ENCODE results near the gene STX10.
"Not testable (repeated sequence)": the region's sequence is repeated elsewhere in the genome, so short reads cannot be mapped to it uniquely, and the experiment has no call there.

The STX10 gene

DNA sequence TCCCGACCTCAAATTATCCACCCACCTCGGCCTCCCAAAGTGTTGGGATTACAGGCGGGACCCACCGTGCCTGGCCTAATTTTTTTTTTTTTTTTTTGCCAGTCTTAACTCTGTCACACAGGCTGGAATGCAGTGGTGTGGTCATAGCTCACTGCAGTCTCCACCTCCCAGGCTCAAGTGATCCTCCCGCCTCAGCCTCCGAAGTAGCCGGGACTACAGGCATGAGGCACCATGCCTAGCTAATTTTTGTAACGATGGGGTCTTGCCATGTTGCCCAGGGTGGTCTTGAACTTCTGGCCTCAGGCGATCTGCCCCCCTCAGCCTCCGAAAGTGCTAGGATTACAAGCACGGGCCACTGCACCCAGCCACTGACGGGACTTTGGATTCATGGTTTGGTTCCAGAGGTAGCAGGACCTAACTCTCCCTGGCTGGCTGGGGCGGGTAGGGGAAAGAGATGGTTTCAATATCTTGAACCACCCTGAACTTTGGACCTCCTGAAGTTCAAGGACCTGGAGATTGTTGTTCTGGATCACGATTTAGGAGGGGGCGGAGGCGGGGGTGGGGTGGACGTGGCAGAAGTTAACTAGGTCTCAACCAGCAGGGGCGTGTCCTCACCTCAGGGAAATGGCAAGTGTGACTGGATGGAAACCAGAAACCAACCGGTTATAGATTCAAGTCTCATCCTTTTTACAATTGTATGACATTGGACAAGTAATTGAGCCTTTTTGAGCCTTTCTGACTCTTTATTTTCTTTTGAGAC lies 40.8 kb upstream of the STX10 start:
- H3K9ac ChIP-seq (ENCODE audit: low read length) = no peak overlapping the region
- no peaks in the 10 kb centered on the region for H3K36me3 ChIP-seq (ENCODE audit: insufficient read depth, low read length)
- no peak overlapping the region for H3K4me3 ChIP-seq (ENCODE audit: low read depth, low read length, poor library complexity, severe bottlenecking)
- no peaks in the 10 kb centered on the region for H3K9me3 ChIP-seq (ENCODE audit: low read length)
- no peaks in the 10 kb centered on the region for H3K79me2 ChIP-seq (ENCODE audit: insufficient read depth, low read length)
- no peaks in the 10 kb centered on the region for H3F3A ChIP-seq (ENCODE audit: insufficient read depth, low read length)
- no peak overlapping the region for H3K27ac ChIP-seq (ENCODE audit: low read depth, low read length, poor library complexity, severe bottlenecking)
- no peak overlapping the region for H3K4me2 ChIP-seq (ENCODE audit: low read length)
- H3K4me1 ChIP-seq (ENCODE audit: insufficient read depth, low read length, severe bottlenecking) = no peaks in the 10 kb centered on the region
- H3K9me2 ChIP-seq (ENCODE audit: low read depth, low read length) = no peaks in the 10 kb centered on the region
- TF ChIP-seq, protein P1, sequence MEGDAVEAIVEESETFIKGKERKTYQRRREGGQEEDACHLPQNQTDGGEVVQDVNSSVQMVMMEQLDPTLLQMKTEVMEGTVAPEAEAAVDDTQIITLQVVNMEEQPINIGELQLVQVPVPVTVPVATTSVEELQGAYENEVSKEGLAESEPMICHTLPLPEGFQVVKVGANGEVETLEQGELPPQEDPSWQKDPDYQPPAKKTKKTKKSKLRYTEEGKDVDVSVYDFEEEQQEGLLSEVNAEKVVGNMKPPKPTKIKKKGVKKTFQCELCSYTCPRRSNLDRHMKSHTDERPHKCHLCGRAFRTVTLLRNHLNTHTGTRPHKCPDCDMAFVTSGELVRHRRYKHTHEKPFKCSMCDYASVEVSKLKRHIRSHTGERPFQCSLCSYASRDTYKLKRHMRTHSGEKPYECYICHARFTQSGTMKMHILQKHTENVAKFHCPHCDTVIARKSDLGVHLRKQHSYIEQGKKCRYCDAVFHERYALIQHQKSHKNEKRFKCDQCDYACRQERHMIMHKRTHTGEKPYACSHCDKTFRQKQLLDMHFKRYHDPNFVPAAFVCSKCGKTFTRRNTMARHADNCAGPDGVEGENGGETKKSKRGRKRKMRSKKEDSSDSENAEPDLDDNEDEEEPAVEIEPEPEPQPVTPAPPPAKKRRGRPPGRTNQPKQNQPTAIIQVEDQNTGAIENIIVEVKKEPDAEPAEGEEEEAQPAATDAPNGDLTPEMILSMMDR (IDR thresholded peaks at IDR 0.05; ENCODE audit: low read length) = no peak
- no peak for TF ChIP-seq EZH2 (IDR thresholded peaks at IDR 0.05; ENCODE audit: borderline replicate concordance, low read length)
- H2AFZ ChIP-seq (ENCODE audit: low read length) = no peak overlapping the region
- H3K27me3 ChIP-seq (ENCODE audit: insufficient read depth, low read length) = no peaks in the 10 kb centered on the region; the same call in 1 of the 2 replicates
- H4K20me1 ChIP-seq (ENCODE audit: insufficient read depth, low read length) = no peaks in the 10 kb centered on the region

DNA sequence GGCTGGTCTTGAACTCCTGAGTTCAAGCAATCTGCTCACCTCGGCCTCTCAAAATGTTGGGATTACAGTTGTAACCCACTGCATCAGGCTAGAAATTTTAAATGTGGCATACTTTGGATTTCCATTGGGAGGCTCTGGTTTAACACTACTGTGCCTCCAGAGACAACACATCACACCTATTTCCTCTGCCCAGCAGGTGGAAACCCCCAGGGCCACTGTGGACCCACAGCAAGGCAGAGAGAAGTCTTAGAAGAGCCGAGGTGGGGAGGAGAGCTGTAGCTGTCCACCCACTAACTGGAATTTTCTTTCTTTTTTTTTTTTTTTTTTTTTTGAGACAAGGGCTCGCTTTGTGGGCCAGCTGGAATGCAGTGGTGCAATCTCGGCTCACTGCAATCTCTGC lies 39.4 kb upstream of the STX10 start:
- Histone ChIP-seq H2AFZ (ENCODE audit: low read length) (no peak overlapping the region), H3K4me3 (ENCODE audit: low read depth, low read length, poor library complexity, severe bottlenecking) (no peak overlapping the region), H4K20me1 (ENCODE audit: insufficient read depth, low read length) (no peaks in the 10 kb centered on the region), H3K4me2 (ENCODE audit: low read length) (no peak overlapping the region), H3K9ac (ENCODE audit: low read length) (no peak overlapping the region), H3K79me2 (ENCODE audit: insufficient read depth, low read length) (no peaks in the 10 kb centered on the region), H3K4me1 (ENCODE audit: insufficient read depth, low read length, severe bottlenecking) (no peaks in the 10 kb centered on the region), H3K27me3 (ENCODE audit: insufficient read depth, low read length) (no peaks in the 10 kb centered on the region; the same call in 1 of the 2 replicates), H3F3A (ENCODE audit: insufficient read depth, low read length) (no peaks in the 10 kb centered on the region), H3K27ac (ENCODE audit: low read depth, low read length, poor library complexity, severe bottlenecking) (no peak overlapping the region), H3K36me3 (ENCODE audit: insufficient read depth, low read length) (no peaks in the 10 kb centered on the region), H3K9me2 (ENCODE audit: low read depth, low read length) (no peaks in the 10 kb centered on the region), H3K9me3 (ENCODE audit: low read length) (no peaks in the 10 kb centered on the region)
- TF ChIP-seq, protein P1 (IDR thresholded peaks at IDR 0.05; ENCODE audit: low read length) = no peak
- no peak for TF ChIP-seq EZH2 (IDR thresholded peaks at IDR 0.05; ENCODE audit: borderline replicate concordance, low read length)

DNA sequence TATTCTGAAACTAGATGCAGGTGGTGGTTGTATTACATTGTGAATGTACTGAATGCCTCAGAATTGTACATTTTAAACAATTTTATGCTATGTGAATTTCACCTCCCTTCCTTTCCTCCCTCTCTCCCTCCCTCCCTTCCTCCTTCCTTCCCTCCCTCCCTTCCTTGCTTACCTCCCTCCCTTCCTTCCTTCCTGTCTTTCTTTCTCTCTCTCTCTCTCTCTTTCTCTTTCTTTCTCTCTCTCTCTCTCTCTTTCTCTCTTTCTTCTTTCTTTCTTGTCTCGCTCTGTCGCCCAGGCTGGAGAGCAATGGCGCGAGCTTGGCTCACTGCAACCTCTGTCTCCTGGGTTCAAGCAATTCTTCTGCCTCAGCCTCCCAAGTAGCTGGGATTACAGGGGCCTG lies 37.2 kb upstream of the STX10 start:
- Histone ChIP-seq H4K20me1 (ENCODE audit: insufficient read depth, low read length) (no peaks in the 10 kb centered on the region), H3K27ac (ENCODE audit: low read depth, low read length, poor library complexity, severe bottlenecking) (no peak overlapping the region), H3K9ac (ENCODE audit: low read length) (no peak overlapping the region), H3K79me2 (ENCODE audit: insufficient read depth, low read length) (no peaks in the 10 kb centered on the region), H3K4me2 (ENCODE audit: low read length) (no peak overlapping the region), H3K4me3 (ENCODE audit: low read depth, low read length, poor library complexity, severe bottlenecking) (no peak overlapping the region), H3F3A (ENCODE audit: insufficient read depth, low read length) (no peaks in the 10 kb centered on the region), H3K9me3 (ENCODE audit: low read length) (no peaks in the 10 kb centered on the region), H3K27me3 (ENCODE audit: insufficient read depth, low read length) (no peaks in the 10 kb centered on the region; the same call in 1 of the 2 replicates), H3K9me2 (ENCODE audit: low read depth, low read length) (no peaks in the 10 kb centered on the region), H2AFZ (ENCODE audit: low read length) (no peak overlapping the region), H3K4me1 (ENCODE audit: insufficient read depth, low read length, severe bottlenecking) (no peaks in the 10 kb centered on the region), H3K36me3 (ENCODE audit: insufficient read depth, low read length) (no peaks in the 10 kb centered on the region)
- TF ChIP-seq, protein P1 (IDR thresholded peaks at IDR 0.05; ENCODE audit: low read length) = no peak
- TF ChIP-seq EZH2 (IDR thresholded peaks at IDR 0.05; ENCODE audit: borderline replicate concordance, low read length) = no peak

DNA sequence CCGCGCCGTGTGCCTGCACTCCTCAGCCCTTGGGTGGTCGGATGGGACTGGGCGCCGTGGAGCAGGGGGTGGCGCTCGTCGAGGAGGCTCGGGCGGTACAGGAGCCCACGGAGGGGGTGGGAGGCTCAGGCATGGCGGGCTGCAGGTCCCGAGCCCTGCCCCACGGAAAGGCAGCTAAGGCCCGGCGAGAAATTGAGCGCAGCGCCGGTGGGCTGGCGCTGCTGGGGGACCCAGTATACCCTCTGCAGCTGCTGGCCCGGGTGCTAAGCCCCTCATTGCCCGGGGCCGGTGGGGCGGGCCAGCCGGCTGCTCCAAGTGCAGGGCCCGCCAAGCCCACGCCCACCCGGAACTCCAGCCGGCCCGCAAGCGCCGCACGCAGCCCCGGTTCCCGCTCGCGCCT lies 36.5 kb upstream of the STX10 start:
- not testable (repeated sequence) for H3K4me2 ChIP-seq (ENCODE audit: low read length); H3K27me3 ChIP-seq (ENCODE audit: insufficient read depth, low read length); H3K4me1 ChIP-seq (ENCODE audit: insufficient read depth, low read length, severe bottlenecking)

DNA sequence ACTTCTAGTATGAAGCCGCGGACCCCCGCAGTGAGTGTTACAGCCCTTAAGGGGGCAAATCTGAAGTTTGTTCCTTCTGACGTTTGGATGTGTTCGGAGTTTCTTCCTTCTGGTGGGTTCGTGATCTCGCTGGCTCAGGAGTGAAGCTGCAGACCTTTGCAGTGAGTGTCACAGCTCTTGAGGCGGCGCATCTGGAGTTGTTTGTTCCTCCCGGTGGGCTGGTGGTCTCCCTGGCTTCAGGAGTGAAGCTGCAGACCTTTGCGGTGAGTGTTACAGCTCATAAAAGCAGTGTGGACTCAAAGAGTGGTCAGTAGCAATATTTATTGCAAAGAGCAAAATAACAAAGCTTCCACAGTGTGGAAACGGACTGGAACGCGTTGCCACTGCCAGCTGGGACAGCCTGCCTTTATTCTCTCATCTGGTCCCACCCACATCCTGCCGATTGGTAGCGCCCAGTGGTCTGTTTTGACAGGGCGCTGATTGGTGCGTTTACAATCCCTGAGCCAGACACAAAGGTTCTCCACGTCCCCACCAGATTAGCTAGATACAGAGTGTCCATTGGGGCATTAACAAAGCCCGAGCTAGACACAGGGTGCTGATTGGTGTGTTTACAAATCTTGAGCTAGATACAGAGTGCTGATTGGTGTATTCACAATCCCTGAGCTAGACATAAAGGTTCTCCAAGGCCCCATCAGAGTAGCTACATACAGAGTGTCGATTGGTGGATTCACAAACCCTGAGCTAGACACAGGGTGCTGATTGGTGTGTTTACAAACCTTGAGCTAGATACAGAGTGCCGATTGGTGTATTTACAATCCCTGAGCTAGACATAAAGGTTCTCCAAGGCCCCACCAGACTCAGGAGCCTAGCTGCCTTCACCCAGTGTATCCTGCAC lies 35.8 kb upstream of the STX10 start:
- not testable (repeated sequence) for H3K4me2 ChIP-seq (ENCODE audit: low read length); H3K27ac ChIP-seq (ENCODE audit: low read depth, low read length, poor library complexity, severe bottlenecking); H3K79me2 ChIP-seq (ENCODE audit: insufficient read depth, low read length); H3K4me3 ChIP-seq (ENCODE audit: low read depth, low read length, poor library complexity, severe bottlenecking); H3K9me3 ChIP-seq (ENCODE audit: low read length); H3K4me1 ChIP-seq (ENCODE audit: insufficient read depth, low read length, severe bottlenecking); H2AFZ ChIP-seq (ENCODE audit: low read length); H3K36me3 ChIP-seq (ENCODE audit: insufficient read depth, low read length); H3F3A ChIP-seq (ENCODE audit: insufficient read depth, low read length); H3K9ac ChIP-seq (ENCODE audit: low read length); H3K9me2 ChIP-seq (ENCODE audit: low read depth, low read length); H3K27me3 ChIP-seq (ENCODE audit: insufficient read depth, low read length); H4K20me1 ChIP-seq (ENCODE audit: insufficient read depth, low read length)

More for the DNA sequence above, 36.5 kb upstream of the STX10 start:
- H2AFZ ChIP-seq (ENCODE audit: low read length); H3K4me3 ChIP-seq (ENCODE audit: low read depth, low read length, poor library complexity, severe bottlenecking); H3F3A ChIP-seq (ENCODE audit: insufficient read depth, low read length); H3K9ac ChIP-seq (ENCODE audit: low read length); H3K9me2 ChIP-seq (ENCODE audit: low read depth, low read length); H3K79me2 ChIP-seq (ENCODE audit: insufficient read depth, low read length); H3K36me3 ChIP-seq (ENCODE audit: insufficient read depth, low read length); H4K20me1 ChIP-seq (ENCODE audit: insufficient read depth, low read length); H3K9me3 ChIP-seq (ENCODE audit: low read length); H3K27ac ChIP-seq (ENCODE audit: low read depth, low read length, poor library complexity, severe bottlenecking): not testable (repeated sequence)
